Stimulated activated CD8-positive, alpha-beta memory T cell treated with anti-CD3 and anti-CD28 coated beads, Interleukin-4, amount 100 ng/mL, for 24 hours (primary cell): ENCODE measurements around the gene PDCD1.

Experiments used
- DNase-seq: peaks from one replicate; pipeline ENCODE4 v3.0.0-alpha.2; 2020; ENCODE audit warnings: low read depth

The PDCD1 gene

GRCh38 chr2:241852116-241852980, 6.3 kb downstream of the PDCD1 start:
- no peak for DNase-seq

DNA sequence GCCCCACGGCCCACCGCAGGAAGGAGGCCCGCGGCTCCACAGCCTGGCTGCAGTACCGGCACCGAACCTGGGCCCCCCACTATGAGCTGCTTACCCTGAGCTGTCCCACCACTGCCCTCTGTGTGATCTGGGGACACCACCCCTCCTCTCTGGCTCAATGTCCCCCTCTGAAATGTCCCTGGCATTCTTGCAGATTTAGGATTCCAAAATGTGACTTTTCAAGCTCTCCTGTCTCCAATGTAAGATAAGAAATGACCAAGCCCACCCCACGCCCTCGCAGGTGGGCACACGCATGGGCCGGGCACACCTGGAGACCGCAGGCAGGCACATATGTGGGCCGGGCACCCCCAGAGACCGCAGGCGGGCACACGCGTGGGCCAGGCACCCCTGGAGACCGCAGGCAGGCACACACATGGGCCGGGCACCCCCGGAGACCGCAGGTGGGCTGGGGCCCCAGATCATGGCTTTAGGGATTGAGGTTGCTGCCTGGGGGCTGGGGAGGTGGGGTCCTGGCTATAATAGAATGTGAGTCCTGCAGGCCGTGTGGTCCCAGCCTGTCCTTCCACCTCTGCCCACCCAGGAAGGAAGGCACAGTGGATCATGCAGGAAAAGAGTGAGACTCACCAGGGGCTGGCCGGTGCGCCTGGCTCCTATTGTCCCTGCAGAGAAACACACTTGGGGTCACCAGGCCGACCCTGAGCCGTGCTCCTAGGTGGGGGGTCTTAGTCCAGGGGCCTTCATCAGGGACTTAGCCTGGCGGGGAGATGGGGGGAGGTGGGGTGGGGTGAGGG, 7.2 kb downstream of the PDCD1 start:
- no peak for DNase-seq

DNA sequence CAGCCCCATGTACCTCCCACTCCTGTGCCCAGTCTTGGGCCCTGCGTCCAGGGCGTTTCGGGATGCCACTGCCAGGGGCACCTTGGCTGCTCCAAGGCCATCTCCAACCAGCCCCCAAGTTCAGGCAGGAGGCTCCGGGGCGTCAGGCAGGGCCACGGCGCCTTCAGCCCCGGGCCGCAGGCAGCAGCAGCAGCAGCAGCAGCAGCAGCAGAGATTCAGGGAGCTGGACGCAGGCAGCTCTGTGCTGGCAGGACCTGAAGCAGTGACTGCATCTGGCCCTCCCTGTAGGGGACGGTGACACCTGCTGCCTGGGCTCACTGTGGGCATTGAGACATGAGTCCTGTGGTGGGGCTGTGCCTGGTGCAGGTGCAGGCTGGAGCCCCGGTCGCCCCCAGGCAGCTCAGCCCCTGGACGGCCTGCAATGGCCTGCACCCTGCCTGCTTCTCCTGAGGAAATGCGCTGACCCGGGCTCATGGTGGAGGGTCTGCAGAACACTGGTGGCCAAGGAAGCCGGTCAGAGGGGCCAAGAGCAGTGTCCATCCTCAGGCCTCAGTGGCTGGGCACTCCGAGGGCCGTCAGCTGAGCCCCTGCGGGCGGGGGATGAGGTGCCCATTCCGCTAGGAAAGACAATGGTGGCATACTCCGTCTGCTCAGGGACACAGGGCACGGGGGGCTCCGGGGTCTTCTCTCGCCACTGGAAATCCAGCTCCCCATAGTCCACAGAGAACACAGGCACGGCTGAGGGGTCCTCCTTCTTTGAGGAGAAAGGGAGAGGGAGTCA, 8.0 kb downstream of the PDCD1 start:
- DNase-seq, result no peak

DNA sequence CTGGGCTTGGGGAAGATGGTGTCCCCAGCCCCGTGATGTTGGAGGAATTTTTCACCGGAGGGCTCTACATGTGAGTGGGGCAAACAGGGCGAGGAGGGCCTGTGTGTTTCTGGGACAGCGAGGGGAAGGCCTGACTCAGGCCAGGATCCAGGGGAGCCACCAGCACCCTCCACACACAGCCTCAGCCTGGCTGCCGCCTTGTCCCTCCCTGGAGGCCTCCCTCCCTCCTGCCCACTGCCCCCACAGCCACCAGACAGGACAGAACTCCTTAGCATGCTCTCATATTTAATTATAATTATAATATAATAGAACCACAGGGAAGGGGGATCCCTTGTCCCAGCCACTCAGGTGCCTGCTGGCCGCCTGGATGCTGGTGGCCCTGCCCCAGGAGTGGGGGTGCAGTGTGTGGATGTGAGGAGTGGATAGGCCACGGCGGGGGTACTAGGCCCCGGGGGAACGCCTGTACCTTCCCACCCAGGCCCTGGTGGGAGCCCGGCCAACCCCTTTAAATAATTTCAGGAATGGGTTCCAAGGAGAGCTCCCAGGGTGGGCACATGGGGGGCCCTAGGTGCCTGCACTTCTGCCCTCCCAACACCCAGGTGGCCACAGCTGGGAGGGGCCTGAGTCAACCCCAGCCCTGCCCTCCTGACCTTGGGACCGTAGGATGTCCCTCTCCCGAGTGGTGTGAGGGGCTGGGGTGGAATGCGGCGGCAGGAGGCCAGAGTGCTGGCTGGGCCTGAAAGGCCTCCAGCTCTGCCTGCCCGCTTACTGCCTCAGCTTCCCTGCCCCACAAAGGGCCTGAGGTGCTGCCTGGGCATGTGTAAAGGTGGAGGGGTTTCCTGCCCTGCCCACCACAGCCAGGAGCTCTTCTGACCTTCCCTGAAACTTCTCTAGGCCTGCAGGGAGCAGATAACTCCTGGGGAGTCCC, 8.8 kb downstream of the PDCD1 start:
- no peak for DNase-seq

- no peak for DNase-seq
These were observed 9.7 kb downstream of the PDCD1 start for GRCh38 chr2:241848761-241849615.

DNA sequence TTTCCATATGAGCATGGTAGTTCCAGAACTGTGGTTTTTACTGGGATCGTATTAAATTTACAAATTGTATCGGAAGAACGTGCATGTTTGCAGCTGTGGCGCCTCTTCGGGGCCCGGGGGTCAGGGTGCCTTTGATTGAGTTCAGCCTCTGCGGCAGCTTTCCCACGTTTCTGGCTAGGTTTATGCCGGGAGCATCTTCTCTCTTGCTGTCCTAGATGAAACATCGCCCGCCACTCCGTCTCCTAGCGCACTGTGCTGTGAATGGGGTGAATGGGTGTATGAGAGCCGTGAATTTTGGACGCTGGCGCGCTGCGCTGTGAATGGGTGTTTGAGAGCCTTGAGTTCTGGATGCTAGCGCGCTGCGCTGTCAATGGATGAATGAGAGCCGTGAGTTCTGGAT, 12.3 kb downstream of the PDCD1 start:
- no peak for DNase-seq

- no peak for DNase-seq
These were observed 13.7 kb downstream of the PDCD1 start for GRCh38 chr2:241844831-241845578.

DNA sequence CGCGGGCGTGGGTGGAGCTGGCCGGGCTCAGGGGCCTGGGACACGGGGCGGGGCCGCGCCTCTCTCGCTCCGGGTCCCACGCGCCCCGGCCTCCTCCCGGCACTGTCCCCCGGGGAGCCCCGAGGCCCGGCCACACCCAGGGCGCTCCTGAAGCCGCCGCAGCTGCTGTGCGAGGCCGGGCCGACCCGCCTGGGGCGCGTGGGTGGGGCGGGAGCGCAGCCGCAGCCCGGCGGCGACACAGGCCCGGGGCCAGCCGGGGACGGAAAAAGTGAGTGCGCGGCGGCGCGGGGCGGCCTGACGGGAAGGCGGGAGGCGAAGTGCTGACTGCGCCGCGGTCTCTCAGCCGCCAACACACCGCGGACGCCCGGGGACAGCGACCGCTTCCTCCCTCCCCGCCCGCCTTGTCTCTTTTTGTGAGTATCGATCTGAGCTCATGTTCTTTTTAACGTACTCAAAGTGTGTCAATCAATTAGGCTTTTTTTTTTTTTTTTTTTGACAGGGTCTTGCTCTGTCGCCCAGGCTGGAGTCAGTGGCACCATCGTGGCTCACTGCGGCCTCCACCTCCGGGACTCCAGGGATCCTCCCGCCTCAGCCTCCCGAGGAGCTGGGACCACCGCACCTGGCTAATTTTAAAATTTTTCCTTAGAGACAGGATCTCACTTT, 14.5 kb downstream of the PDCD1 start:
- peak; percentile 86 for DNase-seq

- DNase-seq, result no peak
These were observed 15.2 kb downstream of the PDCD1 start for GRCh38 chr2:241843321-241844065.

GRCh38 chr2:241842620-241843211, 16.0 kb downstream of the PDCD1 start:
- DNase-seq, result peak; percentile 46

GRCh38 chr2:241842067-241842415, 16.7 kb downstream of the PDCD1 start:
- no peak for DNase-seq

- DNase-seq, result no peak
These were observed 17.3 kb downstream of the PDCD1 start for GRCh38 chr2:241841181-241842066.

DNA sequence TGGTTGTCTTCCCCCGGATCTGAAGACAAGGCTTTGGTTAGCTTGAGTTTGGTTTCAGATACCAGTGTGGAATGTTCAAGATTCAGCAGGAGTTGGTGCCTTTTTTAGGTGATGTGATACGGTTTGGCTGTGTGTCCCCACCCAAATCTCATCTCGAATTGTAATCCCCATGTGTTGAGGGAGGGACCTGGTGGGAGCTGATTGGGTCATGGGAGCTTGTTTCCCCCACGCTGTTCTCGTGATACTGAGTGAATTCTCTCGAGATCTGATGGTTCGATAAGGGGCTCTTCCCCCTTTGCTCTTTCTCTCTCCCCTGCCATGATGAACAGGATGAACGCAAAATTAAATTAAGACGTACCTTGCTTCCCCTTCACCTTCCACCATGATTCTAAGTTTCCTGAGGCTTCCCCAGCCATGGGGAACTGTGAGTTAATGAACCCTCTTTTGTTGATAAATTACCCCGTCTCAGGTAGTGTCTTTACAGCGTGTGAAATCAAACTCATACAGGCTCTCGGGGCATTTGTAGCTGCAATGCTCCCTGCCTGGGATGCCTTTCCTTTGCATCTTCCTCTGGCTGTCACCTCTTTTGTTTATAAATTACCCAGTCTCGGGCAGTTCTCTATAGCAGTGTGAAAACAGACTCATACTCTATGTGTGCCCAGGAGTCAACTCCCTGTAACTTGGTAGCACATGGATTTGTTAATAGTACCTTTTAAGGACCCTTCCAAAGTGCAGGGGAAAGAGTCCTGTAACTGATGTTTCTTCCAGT, 21.3 kb downstream of the PDCD1 start:
- no peak for DNase-seq

DNA sequence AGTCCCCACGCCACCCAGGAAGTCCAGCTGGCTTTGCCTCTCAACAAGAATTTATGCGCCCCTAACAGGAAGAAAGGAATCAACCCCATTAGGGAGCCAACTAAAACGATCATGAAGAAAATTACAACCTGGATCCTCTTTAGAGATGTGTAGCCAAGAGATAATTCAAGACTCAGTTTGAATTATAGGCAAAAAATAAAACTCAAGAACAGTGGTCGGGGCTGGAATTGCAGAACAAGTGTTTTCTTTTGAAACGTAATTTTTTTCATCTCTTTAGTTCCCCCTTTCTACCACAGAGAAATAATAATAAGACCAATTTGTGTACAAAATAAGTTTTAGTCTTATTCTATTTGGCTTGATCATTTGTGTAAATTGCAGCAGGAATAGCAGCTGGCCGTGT, 22.4 kb downstream of the PDCD1 start:
- no peak for DNase-seq

- DNase-seq, result no peak
These were observed 23.1 kb downstream of the PDCD1 start for GRCh38 chr2:241835611-241836010.

- no peak for DNase-seq
These were observed 24.0 kb downstream of the PDCD1 start for GRCh38 chr2:241834527-241835210.
